Measurements from ENCODE around the gene AP4M1. TPM values are rescaled to one million over a fixed set of nuclear protein-coding genes. Genes with fewer than 3 reads are reported as not detected.

The AP4M1 gene
- total RNA-seq, 1 donor from 2014 or later, result 11.8 TPM

DNA sequence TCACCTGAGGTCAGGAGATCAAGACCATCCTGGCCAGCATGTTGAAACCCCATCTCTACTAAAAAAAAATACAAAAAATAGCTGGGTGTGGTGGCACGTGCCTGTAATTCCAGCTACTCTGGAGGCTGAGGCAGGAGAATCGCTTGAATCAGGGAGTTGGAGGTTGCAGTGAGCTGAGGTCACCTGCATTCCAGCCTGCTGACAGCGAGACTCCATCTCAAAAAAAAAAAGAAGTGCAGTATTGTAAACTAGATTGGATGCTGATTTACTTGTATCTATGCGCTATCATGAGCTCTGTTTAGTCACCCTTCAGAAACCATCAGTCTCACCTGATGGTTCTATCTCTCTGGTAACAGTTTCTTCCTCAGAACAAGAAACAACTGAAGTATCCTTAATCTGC is 38.1 kb upstream of the AP4M1 start:
- Histone ChIP-seq H3K36me3 (peaks cover 63% of the 10 kb centered on the region), H3K27me3 (ENCODE audit: low read depth) (no peaks in the 10 kb centered on the region), H3K27ac (replicated peaks) (no peak overlapping the region), H3K9me3 (replicated peaks) (no peaks in the 10 kb centered on the region), H3K4me1 (peaks cover 20% of the 10 kb centered on the region), H3K4me3 (no peak overlapping the region)
- no peak for DNase-seq
- intact Hi-C loops (cut with micrococcal nuclease), result no loop called here
- TF ChIP-seq, protein P1, sequence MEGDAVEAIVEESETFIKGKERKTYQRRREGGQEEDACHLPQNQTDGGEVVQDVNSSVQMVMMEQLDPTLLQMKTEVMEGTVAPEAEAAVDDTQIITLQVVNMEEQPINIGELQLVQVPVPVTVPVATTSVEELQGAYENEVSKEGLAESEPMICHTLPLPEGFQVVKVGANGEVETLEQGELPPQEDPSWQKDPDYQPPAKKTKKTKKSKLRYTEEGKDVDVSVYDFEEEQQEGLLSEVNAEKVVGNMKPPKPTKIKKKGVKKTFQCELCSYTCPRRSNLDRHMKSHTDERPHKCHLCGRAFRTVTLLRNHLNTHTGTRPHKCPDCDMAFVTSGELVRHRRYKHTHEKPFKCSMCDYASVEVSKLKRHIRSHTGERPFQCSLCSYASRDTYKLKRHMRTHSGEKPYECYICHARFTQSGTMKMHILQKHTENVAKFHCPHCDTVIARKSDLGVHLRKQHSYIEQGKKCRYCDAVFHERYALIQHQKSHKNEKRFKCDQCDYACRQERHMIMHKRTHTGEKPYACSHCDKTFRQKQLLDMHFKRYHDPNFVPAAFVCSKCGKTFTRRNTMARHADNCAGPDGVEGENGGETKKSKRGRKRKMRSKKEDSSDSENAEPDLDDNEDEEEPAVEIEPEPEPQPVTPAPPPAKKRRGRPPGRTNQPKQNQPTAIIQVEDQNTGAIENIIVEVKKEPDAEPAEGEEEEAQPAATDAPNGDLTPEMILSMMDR (IDR thresholded peaks at IDR 0.05; ENCODE audit: borderline replicate concordance), result no peak

GRCh38 chr7:100064162-100064561 is 37.3 kb upstream of the AP4M1 start:
- H3K4me3 ChIP-seq, result no peak overlapping the region

DNA sequence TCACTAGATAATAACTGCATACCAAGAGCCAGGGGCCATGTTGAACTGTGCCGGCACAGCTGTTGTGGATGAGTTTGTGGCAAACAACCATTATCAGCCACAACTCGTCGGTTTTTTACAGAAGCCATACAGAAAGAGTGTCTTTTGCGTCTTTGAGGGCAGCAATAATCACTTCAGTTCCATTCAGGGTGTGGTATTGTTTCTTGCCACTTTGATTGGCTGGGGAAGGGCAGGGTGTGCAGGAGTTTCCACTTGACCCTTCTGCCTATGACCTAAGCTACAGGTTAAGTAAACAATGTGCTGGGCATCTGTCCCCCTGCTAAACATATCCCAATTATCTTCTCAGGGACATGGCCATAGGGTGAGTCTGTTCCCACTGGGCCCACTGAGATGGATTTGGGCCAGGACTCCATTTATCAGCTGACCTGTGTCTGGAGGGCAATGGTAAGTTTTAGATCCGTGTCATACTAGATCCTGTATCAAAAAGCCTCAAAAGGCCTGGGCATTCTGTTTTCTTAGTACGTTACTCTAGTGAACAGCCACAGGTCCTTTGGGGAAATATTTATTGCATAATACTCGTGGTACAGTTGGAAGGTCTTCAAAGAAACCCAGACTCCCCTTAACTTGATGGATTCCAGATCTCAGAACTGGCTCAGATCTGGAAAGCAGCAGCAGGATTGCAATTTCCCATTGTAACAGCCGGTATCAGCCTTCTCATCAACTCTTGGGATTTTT is 35.8 kb upstream of the AP4M1 start:
- DNase-seq, result no peak
- TF ChIP-seq, protein P1 (IDR thresholded peaks at IDR 0.05; ENCODE audit: borderline replicate concordance), result no peak
- intact Hi-C loops (cut with micrococcal nuclease), result no loop called here
- H3K36me3 ChIP-seq, result peaks cover 63% of the 10 kb centered on the region
- H3K27ac ChIP-seq (replicated peaks), result peak overlapping the region; percentile 79
- no peaks in the 10 kb centered on the region for H3K27me3 ChIP-seq (ENCODE audit: low read depth)
- peaks cover 20% of the 10 kb centered on the region for H3K4me1 ChIP-seq
- H3K9me3 ChIP-seq (replicated peaks), result peaks cover 19% of the 10 kb centered on the region
- no peak overlapping the region for H3K4me3 ChIP-seq

More at GRCh38 chr7:100064162-100064561, 37.3 kb upstream of the AP4M1 start:
- Histone ChIP-seq H3K27ac (replicated peaks) (no peak overlapping the region), H3K4me1 (peaks cover 20% of the 10 kb centered on the region), H3K27me3 (ENCODE audit: low read depth) (no peaks in the 10 kb centered on the region), H3K9me3 (replicated peaks) (peaks cover 4% of the 10 kb centered on the region), H3K36me3 (peaks cover 63% of the 10 kb centered on the region)
- DNase-seq, result no peak
- TF ChIP-seq, protein P1 (IDR thresholded peaks at IDR 0.05; ENCODE audit: borderline replicate concordance), result no peak
- intact Hi-C loops (cut with micrococcal nuclease), result no loop called here

DNA sequence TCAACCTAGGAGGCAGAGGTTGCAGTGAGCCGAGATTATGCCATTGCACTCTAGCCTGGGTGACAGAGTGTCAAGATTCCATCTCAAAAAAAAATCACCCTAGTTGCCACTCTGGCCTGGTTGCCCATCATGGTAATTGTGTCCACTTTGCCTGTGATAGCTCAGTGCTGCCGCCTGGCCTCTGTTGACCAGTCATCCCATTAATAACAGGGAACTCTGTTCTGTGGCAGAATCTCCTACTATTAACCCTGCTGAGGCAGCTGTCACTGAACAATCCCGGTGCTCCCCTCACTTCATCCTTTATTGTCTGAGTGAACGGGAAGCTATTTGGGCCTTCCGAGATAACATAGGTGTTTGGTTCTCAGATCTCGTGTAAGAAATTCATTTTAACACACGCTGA is 34.5 kb upstream of the AP4M1 start:
- H3K27me3 ChIP-seq (ENCODE audit: low read depth), result no peaks in the 10 kb centered on the region
- H3K4me1 ChIP-seq, result peaks cover 25% of the 10 kb centered on the region
- DNase-seq, result no peak
- H3K27ac ChIP-seq (replicated peaks), result no peak overlapping the region
- intact Hi-C loops (cut with micrococcal nuclease), result no loop called here
- H3K9me3 ChIP-seq (replicated peaks), result peaks cover 32% of the 10 kb centered on the region
- peaks cover 64% of the 10 kb centered on the region for H3K36me3 ChIP-seq
- H3K4me3 ChIP-seq, result no peak overlapping the region
- TF ChIP-seq, protein P1 (IDR thresholded peaks at IDR 0.05; ENCODE audit: borderline replicate concordance), result no peak

GRCh38 chr7:100069991-100070390 is 31.5 kb upstream of the AP4M1 start:
- peaks cover 48% of the 10 kb centered on the region for H3K9me3 ChIP-seq (replicated peaks)
- peaks cover 67% of the 10 kb centered on the region for H3K36me3 ChIP-seq
- no peak overlapping the region for H3K27ac ChIP-seq (replicated peaks)
- H3K27me3 ChIP-seq (ENCODE audit: low read depth), result no peaks in the 10 kb centered on the region
- intact Hi-C loops (cut with micrococcal nuclease), result no loop called here
- no peak for DNase-seq
- H3K4me1 ChIP-seq, result peaks cover 24% of the 10 kb centered on the region
- TF ChIP-seq, protein P1 (IDR thresholded peaks at IDR 0.05; ENCODE audit: borderline replicate concordance), result no peak
- no peak overlapping the region for H3K4me3 ChIP-seq
